Sigmoid colon (tissue), 4 donors: ENCODE data around the gene MFSD6L.

Experiments used
- EP300 ChIP-seq, 4 donors: sonication (generic); formaldehyde crosslinking; IDR thresholded peaks; one replicate each; pipeline ENCODE4 v1.6.1; 2017; ENCODE audit warnings: antibody characterized with exemption in 4 of 4
- POLR2A ChIP-seq, 2 donors: fragments of 450-650 bp; IDR thresholded peaks; one replicate each; pipeline ENCODE4 v1.6.1; 2016; ENCODE audit warnings: antibody characterized with exemption in 2 of 2, mild to moderate bottlenecking in 2 of 2, moderate library complexity in 2 of 2
- POLR2AphosphoS5 ChIP-seq, 4 donors: sonication (generic); formaldehyde crosslinking; IDR thresholded peaks; one replicate each; pipeline ENCODE4 v1.6.1; 2017; ENCODE audit warnings: antibody characterized with exemption in 4 of 4
- TF ChIP-seq, protein P1 (sequence below), 4 experiments: fragments of 450-650 bp in 3 of 4; fragments of 200-600 bp in 1 of 4; IDR thresholded peaks; one replicate each; pipeline ENCODE4 v1.5.1; 2016 to 2019; ENCODE audit warnings: antibody characterized with exemption in 4 of 4, mild to moderate bottlenecking in 3 of 4, moderate library complexity in 2 of 4

DNA sequence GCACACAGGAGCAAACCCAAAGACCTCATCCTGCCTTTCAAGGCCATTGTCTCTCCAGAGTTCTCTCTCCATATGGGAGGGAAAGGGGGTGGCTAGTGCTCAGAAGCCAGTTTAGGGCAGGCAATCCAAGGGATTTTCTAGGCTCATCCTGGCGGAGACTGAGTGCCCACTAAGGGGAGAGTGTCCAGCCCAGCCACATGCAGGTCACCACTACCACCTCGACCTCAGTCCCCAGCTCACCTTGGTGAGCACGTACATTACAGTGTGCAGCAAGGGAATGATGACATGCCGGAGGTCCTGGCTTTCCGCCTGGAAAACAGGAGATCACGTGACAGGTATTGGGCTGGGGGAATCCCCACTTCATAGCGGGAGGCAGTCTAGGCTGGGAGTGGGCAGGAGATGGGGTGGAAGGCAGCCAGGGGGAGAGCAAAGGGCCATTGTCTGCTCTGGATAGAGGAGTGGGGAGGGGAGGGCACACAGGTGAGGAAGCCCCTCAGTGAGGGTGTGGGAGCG is 38.5 kb upstream of the MFSD6L start:
- TF ChIP-seq, protein P1, sequence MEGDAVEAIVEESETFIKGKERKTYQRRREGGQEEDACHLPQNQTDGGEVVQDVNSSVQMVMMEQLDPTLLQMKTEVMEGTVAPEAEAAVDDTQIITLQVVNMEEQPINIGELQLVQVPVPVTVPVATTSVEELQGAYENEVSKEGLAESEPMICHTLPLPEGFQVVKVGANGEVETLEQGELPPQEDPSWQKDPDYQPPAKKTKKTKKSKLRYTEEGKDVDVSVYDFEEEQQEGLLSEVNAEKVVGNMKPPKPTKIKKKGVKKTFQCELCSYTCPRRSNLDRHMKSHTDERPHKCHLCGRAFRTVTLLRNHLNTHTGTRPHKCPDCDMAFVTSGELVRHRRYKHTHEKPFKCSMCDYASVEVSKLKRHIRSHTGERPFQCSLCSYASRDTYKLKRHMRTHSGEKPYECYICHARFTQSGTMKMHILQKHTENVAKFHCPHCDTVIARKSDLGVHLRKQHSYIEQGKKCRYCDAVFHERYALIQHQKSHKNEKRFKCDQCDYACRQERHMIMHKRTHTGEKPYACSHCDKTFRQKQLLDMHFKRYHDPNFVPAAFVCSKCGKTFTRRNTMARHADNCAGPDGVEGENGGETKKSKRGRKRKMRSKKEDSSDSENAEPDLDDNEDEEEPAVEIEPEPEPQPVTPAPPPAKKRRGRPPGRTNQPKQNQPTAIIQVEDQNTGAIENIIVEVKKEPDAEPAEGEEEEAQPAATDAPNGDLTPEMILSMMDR (IDR thresholded peaks at IDR 0.05) = no peak
- TF ChIP-seq POLR2A (IDR thresholded peaks at IDR 0.05) = no peak
- no peak for TF ChIP-seq POLR2AphosphoS5 (IDR thresholded peaks at IDR 0.05)
- TF ChIP-seq EP300 (IDR thresholded peaks at IDR 0.05) = no peak
